DMS153 (cell line): ENCODE results near the gene PPM1F.

Experiments
- DNase-seq: peaks from one replicate; lab custom pipeline; 2025; lab: John Stamatoyannopoulos, UW

The PPM1F gene

DNA sequence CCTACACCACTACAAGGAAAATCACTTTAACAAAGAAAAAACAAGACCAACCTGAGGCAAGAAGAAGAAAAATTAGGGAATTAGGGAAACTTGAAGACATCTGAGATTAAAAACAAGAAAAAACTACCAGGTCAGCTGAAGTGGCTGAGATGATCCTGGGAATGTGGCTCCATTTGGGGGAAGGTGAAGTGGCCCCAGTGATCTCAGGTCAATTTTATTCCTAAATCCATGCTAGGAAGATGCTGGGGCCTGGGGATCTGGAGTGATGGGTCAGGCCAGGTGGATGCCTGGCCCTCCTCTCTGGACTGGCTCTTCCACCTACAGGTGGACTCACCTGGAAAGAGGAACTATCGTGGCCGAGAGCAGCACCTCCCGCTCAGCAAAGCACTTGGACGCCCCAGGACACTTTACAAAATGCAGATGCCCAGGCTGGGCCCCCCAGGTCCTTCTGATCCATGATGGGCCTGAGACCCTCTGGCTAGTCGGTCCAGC is 23.3 kb upstream of the PPM1F start:
- no peak for DNase-seq

DNA sequence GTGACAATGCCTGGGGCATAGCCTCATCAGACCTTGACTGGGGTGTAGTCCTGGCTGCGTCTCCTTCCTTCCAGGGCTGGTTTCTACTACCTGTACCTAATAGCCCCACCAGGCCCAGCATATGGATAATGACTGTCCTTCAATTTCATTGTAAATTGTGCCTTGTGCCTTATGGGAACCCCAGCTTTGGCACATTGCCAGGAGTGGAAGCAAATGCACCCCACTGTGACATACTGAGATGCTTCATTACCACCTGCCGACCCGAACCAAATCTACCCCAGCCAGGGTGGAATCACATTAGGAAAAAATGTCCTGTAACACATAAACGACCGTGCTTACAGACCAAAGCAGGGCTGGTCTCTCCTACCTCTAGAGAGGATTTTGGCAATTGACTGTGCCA is 22.6 kb upstream of the PPM1F start:
- DNase-seq = no peak

DNA sequence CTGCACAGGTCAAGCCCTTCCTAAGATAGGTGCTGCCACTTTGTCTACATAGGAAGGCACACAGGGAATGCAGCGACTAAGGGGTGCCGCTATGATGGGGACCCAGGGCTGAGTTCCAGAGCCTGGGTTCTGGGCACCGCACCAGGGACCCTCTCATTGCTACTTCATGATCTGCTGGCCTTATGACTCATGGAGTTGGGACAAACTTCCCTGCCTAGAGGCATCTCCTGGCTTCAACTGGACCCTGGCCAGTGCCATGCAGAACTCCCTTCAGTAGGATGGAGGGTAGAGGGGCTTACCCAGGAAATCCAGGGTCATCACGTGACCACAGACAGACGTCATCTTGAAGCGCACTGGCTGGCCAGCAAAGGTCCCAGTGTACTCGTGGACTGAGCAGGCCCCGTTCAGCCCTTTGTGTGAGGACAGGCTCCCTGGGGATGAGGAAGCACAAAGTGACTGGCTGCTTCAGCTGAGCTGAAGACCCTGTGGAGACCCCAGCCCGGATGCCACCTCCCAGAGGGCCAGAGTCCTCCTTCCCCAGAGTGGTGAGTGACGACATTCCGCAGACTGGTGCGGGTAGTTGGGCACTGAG is 21.5 kb upstream of the PPM1F start:
- no peak for DNase-seq

DNA sequence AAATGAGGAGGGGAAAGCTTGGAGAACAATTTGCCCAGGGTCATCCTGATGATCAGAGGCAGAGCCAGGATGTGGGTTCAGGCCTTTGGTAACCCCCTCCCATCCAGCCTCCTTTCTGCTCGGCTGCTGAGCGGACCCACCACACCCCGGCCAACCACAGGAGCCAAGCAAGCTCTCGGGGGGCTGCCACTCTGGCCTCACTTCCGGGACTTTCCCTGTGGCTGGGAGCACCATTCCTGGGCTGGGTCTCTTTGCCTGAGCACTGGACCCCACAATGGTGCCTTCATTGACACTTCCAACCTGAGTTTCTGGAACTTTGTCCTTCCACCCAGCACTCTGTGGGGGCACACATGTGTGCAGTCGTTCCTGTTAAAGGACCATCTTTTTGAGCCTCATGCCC is 20.2 kb upstream of the PPM1F start:
- DNase-seq = no peak

GRCh38 chr22:21972293-21972779 is 19.7 kb upstream of the PPM1F start:
- DNase-seq = no peak

DNA sequence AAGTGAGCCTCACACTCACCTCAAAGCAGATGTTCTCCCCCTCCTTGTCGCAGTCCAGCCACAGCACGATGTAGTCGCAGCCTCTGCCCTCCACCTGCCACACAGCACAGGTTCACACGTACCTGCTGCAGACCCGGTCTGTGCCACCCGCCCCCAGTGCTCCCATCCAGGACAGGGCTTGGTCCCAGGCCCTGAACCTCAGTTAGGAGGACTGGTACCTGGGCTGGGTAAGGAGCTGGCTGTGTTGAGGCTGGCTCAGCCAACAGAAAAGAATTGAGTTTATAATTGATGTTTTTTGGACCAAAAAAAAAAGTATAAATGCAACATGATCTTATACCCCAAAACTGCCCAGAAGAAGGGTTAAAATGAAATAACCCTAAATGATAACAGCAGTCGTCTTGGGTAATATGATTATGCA is 19.2 kb upstream of the PPM1F start:
- DNase-seq = no peak

GRCh38 chr22:21970800-21971617 is 18.4 kb upstream of the PPM1F start:
- no peak for DNase-seq

- no peak for DNase-seq
Observed at GRCh38 chr22:21970037-21970799, 17.6 kb upstream of the PPM1F start.

DNA sequence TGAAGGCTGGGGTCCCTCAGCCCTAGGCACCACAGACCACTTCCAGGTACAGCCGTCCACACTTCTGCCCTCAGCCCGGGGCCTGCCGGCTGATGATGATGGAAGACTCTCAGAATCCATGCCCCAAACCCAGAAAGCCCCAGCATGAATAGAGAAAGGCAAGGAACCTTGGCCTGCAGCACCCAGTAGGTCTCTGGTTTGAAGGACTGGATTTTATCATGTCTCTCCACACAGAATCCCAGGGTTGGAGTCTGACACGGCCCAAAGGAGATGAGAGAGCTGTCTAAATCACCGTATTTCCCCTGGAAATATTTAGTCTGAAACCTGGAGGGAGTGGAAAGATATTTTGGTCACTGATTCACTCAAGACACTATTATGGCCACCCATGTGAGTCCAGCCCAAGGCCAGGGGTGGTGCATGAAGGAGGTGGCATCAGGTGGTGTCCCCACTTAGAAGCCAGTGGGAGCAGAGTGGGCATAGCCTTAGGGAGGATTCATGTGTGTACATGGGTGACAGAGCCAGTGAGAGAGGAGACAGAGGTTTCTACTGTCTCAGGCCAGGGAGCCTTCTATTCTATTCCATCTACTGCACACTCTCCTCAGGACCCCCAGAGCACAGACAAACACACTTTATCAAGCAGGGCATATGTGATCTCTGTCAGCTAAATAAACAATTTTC is 15.9 kb upstream of the PPM1F start:
- no peak for DNase-seq

DNA sequence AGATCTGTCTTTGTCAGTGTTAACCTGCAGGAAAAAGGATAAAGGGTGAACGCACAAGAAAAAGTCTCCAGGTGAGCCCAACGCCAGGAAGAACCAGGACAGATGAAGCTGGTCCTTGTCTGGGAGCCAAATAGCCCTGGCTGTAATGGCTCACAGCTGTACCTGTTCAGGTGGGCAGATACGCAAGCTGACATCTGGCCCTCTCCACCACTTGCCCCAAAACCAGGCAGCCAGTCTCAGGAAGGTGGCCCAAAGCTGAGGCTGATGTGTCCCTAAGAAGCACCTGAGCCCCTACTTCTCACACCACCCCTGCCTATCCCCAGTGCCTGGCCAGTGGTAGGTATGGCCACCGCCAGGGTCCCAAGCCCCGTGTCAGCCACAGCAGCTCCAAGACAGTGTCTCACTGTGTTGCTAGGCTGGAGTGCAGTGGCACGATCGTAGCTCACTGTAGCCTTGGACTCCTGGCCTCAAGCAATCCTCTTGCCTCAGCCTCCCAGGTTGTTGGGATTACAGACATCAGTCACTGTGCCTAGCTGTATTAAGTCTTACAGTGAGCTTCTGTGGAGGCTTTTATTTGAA is 15.1 kb upstream of the PPM1F start:
- no peak for DNase-seq

DNA sequence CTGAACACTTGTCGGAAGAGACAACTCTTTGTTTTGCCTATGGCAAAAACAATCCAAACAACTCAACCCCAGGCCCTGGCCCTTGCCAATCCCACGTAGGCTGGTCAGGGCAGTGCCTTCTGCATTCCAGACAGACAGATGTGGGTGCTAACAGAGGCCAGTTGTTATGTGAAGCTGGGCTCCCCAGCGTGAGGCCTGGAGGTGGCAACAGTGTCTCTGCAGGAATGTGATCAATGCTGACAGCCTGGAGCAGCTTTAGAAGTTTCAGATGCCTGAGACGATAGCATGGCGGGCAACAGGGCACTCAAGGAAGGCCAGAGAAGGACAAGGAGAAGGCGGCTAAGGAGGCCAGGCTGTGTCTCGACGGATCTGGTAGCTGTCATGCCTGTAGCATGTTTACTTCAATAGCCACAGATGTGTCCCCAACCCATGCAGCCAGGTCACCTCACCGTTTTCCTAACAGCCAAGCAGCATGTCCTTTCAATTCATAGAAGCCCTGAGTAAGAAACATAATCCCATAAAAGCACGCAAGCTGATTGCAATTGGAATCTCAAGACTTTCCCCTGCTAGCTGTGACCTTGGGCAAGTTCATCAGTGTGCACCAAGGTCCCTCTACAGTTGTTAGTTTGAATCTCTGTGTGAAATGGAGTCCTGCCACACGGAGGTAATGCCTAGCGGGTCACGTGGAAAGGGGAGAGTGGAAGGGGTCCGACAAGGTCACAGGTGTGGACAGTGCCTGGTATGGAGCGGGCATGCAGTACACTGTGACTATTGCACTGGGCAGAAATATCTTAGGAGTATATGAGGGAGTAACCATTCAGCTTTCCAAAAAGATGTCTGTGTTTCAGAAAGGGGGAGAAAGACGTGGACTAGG is 14.2 kb upstream of the PPM1F start:
- DNase-seq = no peak

DNA sequence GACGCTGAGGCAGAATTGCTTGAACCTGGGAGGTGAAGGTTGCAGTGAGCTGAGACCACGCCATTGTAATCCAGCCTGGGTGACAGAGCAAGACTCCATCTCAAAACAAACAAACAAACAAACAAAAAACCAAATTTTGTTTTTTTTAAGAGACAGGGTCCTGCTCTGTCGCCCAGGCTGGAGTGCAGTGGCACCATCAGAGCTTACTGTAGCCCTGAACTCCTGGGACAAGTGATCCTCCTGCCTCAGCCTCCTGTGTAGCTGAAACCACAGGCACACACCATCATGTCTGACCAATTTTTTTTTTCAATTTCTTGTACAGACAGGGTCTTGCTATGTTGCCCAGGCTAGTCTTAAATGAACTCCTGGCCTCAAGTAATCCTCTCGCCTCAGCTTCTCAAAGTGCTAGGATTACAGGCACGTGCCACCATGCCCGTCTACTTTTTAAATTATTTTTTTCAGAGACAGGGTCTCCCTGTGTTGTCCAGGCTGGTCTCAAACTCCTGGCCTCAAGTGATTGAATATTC is 13.2 kb upstream of the PPM1F start:
- DNase-seq = no peak

DNA sequence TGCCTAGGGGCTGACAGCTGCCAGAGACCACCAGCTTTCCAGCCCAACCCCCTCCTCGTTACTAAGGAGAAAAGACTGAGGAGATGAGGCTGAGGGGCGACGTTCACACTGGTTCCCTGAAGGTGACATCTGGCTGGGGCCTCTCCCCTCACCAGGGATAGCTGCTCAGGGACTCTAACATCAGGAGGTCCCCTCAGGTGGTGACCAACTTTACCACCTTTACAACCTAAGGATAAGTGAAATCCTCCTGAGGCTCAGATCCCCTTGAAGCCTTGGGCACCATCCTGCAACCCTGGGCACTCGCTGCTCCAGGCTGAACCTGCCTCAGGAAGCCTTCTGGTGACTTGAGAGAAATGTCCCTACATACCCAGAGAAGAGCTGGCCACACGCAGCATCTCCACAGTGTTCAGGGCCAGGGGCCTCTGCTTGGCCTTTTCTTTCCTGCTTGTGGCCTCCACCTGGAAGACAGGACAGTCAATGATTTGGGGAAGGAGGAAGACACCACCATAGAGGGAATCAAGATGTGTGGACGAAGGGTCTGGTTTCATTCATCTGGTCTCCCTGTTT is 12.4 kb upstream of the PPM1F start:
- DNase-seq = no peak

DNA sequence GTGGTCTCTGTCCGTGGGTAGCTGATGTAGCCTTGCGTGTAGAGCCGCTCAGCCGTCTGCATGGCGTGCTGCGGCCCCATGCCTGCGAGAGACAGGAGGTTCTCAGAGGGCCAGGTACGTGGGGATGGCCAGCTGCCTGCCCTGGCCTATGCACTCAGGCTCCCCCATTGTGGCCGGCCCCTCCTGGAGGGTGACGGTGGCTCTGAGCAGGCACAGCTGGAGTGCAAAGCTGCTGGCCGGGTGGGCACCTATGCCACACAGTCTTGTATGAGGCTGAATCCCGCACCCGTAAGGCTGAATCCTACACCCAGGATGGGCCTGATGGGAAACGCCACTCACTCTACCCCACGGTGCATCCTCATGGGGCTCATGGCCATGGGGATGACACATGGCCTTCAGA is 11.6 kb upstream of the PPM1F start:
- no peak for DNase-seq

DNA sequence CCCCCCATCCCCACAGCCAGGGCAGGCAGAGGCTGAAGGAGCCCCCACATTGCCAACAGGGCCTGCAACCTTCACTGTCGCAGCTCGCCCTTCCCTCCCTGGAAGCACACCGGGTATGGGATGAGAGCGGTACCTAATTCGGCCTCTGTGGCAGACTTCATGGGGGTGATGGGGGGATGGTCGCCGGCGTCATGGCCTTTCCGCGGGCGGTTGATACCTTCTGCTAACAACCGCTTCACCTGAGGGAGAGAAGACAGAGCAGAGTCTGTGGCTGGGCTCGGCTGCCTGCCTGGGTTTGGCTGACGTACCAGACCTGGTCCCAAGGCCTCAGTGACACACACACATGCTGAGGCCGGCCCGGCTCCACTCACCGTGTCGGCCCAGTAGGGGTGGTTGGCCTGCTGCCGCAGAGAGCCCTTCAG is 11.2 kb upstream of the PPM1F start:
- DNase-seq = no peak

DNA sequence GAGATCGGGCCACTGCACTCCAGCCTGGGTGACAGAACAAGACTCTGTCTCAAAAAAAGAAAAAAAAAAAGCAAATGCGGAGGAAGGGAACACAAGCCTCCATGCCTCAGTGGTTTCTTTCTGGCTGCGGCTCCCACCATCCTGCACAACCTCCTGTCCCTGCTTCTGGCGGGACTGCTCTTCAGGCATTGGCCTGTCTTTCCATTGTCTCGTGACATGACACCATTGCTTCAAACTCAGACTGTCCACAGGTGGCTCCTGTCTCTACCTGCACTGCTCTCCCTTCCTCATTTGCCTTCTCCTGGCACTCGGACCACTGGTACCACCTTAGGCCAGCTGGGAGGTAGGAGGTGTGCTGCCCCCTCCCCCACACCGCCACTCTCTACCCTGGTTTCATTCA is 10.6 kb upstream of the PPM1F start:
- DNase-seq = no peak

GRCh38 chr22:21962655-21962949 is 10.0 kb upstream of the PPM1F start:
- DNase-seq = no peak

DNA sequence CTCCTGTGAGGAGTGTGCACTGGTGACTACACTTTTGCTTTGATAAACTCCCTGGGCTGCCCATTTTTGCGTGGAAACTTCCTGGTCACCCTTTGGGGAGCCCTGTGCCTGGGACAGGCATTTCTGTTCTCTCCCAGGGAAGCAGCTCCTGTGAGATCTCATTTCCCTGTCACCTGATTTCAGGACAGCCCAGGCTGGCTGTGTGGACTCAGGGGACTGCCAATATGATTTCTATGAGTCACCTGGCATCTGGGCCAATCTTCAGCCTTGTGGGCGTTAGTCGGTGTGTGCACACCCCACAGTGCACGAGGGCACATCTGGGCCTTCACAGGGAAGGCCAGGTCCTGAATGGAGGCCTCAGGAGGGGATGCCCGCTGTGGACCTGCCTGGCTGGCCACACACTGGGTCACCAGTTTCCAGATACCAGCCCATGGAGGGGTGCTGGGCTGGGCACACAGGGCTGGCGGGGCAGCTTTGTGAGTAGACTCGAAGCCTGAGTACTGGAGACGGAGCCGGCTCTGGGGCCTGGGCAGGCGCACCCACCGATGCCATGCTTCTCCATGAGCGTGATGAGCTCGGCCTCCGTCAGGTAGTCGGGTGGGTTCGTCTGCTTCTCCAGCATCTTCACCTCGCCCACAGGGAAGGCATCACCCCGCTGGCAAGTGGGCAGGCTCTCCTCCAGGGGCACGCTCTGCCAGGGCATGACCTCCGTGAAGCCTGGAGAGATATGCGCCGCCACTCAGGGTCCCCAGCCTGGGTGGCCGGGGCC is 9.4 kb upstream of the PPM1F start:
- DNase-seq = no peak

DNA sequence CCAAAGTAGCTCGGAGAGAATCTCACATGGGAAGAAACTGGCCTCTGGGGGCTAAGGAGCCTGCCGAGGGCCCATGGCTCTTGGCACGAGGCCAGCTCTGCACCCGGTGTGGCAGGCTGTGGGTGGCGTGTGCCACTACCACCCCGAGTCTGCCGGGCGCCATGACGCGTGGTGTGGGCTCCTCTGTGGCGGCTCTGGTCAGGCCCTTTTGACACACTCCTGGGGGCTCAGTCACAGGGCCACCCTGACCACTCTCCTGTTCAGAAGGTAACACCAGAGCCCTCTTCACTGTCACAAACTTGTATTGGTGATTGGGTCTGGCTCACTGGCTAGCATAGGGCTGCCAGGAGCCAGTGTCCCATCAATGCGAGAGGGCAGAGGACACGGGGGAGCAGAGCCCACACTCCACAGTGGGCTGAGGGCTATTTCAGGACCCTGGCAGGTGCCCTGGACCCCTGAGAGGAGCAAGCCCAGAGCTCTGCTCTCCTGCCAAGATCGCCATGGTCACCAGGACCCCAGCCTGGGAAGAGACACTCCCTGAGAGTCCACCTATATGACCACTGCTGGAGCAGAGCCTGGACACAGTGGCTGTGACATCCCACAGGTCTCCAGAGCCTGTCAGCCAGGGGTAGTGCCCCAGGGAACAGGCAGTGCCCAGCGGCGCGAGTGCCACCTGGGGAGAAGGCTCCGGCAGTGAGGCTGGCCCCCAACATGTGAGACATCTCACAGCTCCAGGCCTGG is 8.6 kb upstream of the PPM1F start:
- DNase-seq = no peak
